Activated T-cell treated with anti-CD3 and anti-CD28 coated beads, Interleukin-2, amount 50 U/mL, for 72 hours (primary cell): ENCODE measurements around the gene ESPN. TPM values are rescaled to one million over a fixed set of nuclear protein-coding genes. Genes with fewer than 3 reads are reported as not detected.
"Not testable (repeated sequence)": the region's sequence is repeated elsewhere in the genome, so short reads cannot be mapped to it uniquely, and the experiment has no call there.

ENCODE experiments used
- ATAC-seq, 2 donors: fragments of 150-1000 bp; cut with Tn5 transposase; replicated peaks in 1 of 2; 2 replicates each; pipeline ENCODE4 v1.10.0; 2021; ENCODE audit warnings: moderate library complexity in 2 of 2, mild to moderate bottlenecking in 1 of 2
- DNase-seq, 2 donors: peaks; one replicate each; pipeline ENCODE4 v3.0.0; 2021 to 2022; ENCODE audit warnings: mixed read lengths in 1 of 2
- H3K27ac Mint-ChIP-seq: one replicate; pipeline ENCODE4 v1.8.0; 2022; ENCODE audit warnings: mild to moderate bottlenecking, moderate library complexity, mixed read lengths
- H3K27me3 Mint-ChIP-seq: one replicate; pipeline ENCODE4 v1.8.0; 2022; ENCODE audit warnings: low read depth, mixed read lengths
- H3K36me3 Mint-ChIP-seq, 2 donors: one replicate each; pipeline ENCODE4 v1.8.0; 2022; ENCODE audit warnings: mixed read lengths in 2 of 2, mild to moderate bottlenecking in 1 of 2; ENCODE audit not compliant: insufficient read depth in 2 of 2
- H3K4me1 Mint-ChIP-seq: one replicate; pipeline ENCODE4 v1.8.0; 2022; ENCODE audit warnings: low read depth, mixed read lengths
- H3K4me3 Mint-ChIP-seq, 2 donors: one replicate each; pipeline ENCODE4 v1.8.0; 2022; ENCODE audit warnings: mild to moderate bottlenecking in 2 of 2, mixed read lengths in 2 of 2, moderate library complexity in 2 of 2
- H3K9me3 Mint-ChIP-seq, 2 donors: one replicate each; pipeline ENCODE4 v1.8.0; 2022; ENCODE audit warnings: mixed read lengths in 2 of 2
- total RNA-seq, 2 donors: library from RNA; stranded (reverse); gene quantifications; one replicate each; pipeline ENCODE4 v1.2.3, GENCODE V29; 2022

Gene ESPN
- total RNA-seq, 2 donors from 2014 or later = 1.3 to 2.0 TPM

- H3K27ac Mint-ChIP-seq, H3K9me3 Mint-ChIP-seq, ATAC-seq, H3K27me3 Mint-ChIP-seq, DNase-seq, H3K36me3 Mint-ChIP-seq: not testable (repeated sequence)
- H3K4me3 Mint-ChIP-seq = peak overlapping the region; percentile 50 to 87
- H3K4me1 Mint-ChIP-seq = peaks cover 33% of the 10 kb centered on the region
Observed at GRCh38 chr1:6395130-6395529, 29.4 kb upstream of the ESPN start.

- not testable (repeated sequence) for DNase-seq, ATAC-seq, H3K4me3 Mint-ChIP-seq, H3K27me3 Mint-ChIP-seq, H3K27ac Mint-ChIP-seq, H3K36me3 Mint-ChIP-seq, H3K9me3 Mint-ChIP-seq
- peaks cover 30% of the 10 kb centered on the region for H3K4me1 Mint-ChIP-seq
Observed at GRCh38 chr1:6395781-6396244, 28.8 kb upstream of the ESPN start.

- no peak for ATAC-seq
- DNase-seq = no peak
- H3K27me3 Mint-ChIP-seq = no peaks in the 10 kb centered on the region
- no peak overlapping the region for H3K27ac Mint-ChIP-seq
- no peaks in the 10 kb centered on the region for H3K36me3 Mint-ChIP-seq
- no peaks in the 10 kb centered on the region for H3K9me3 Mint-ChIP-seq
- peaks cover 21% of the 10 kb centered on the region for H3K4me1 Mint-ChIP-seq
- no peak overlapping the region for H3K4me3 Mint-ChIP-seq
Observed at GRCh38 chr1:6396998-6397397, 27.6 kb upstream of the ESPN start.

- Mint-ChIP-seq H3K9me3 (no peaks in the 10 kb centered on the region), H3K27ac (no peak overlapping the region), H3K4me1 (peaks cover 16% of the 10 kb centered on the region), H3K4me3 (no peak overlapping the region), H3K36me3 (no peaks in the 10 kb centered on the region), H3K27me3 (no peaks in the 10 kb centered on the region)
- ATAC-seq (no peak), DNase-seq (no peak)
Observed at GRCh38 chr1:6397844-6398441, 26.6 kb upstream of the ESPN start.

- ATAC-seq = no peak
- Mint-ChIP-seq H3K4me3 (no peak overlapping the region), H3K4me1 (peaks cover 15% of the 10 kb centered on the region), H3K9me3 (no peaks in the 10 kb centered on the region), H3K27me3 (no peaks in the 10 kb centered on the region), H3K27ac (no peak overlapping the region), H3K36me3 (no peaks in the 10 kb centered on the region)
- no peak for DNase-seq
Observed at GRCh38 chr1:6399294-6399693, 25.3 kb upstream of the ESPN start.

GRCh38 chr1:6401673-6402072 is 22.9 kb upstream of the ESPN start:
- Mint-ChIP-seq H3K9me3 (no peaks in the 10 kb centered on the region), H3K4me1 (peaks cover 5% of the 10 kb centered on the region), H3K36me3 (no peaks in the 10 kb centered on the region), H3K27me3 (peaks cover 10% of the 10 kb centered on the region), H3K27ac (no peak overlapping the region), H3K4me3 (no peak overlapping the region)
- DNase-seq (no peak), ATAC-seq (no peak)

- ATAC-seq (no peak), DNase-seq (no peak)
- Mint-ChIP-seq H3K9me3 (no peaks in the 10 kb centered on the region), H3K36me3 (no peaks in the 10 kb centered on the region), H3K4me1 (peaks cover 5% of the 10 kb centered on the region), H3K4me3 (no peak overlapping the region), H3K27me3 (peaks cover 22% of the 10 kb centered on the region), H3K27ac (no peak overlapping the region)
Observed at GRCh38 chr1:6408023-6408422, 16.6 kb upstream of the ESPN start.

GRCh38 chr1:6409053-6409452 is 15.5 kb upstream of the ESPN start:
- Mint-ChIP-seq H3K36me3 (no peaks in the 10 kb centered on the region), H3K4me1 (peaks cover 2% of the 10 kb centered on the region), H3K27ac (no peak overlapping the region), H3K4me3 (no peak overlapping the region), H3K9me3 (no peaks in the 10 kb centered on the region), H3K27me3 (peaks cover 26% of the 10 kb centered on the region)
- DNase-seq (no peak), ATAC-seq (no peak)

- ATAC-seq (no peak), DNase-seq (no peak)
- no peak overlapping the region for H3K4me3 Mint-ChIP-seq
- H3K27me3 Mint-ChIP-seq = peaks cover 32% of the 10 kb centered on the region
- peaks cover 7% of the 10 kb centered on the region for H3K4me1 Mint-ChIP-seq
- no peak overlapping the region for H3K27ac Mint-ChIP-seq
- no peaks in the 10 kb centered on the region for H3K36me3 Mint-ChIP-seq
- H3K9me3 Mint-ChIP-seq = no peaks in the 10 kb centered on the region
Observed at GRCh38 chr1:6409733-6410132, 14.8 kb upstream of the ESPN start.

- no peak for DNase-seq
- no peak overlapping the region for H3K27ac Mint-ChIP-seq
- no peaks in the 10 kb centered on the region for H3K9me3 Mint-ChIP-seq
- H3K4me1 Mint-ChIP-seq = peaks cover 12% of the 10 kb centered on the region
- ATAC-seq = no peak
- H3K4me3 Mint-ChIP-seq = no peak overlapping the region
- H3K36me3 Mint-ChIP-seq = no peaks in the 10 kb centered on the region
- peaks cover 30% of the 10 kb centered on the region for H3K27me3 Mint-ChIP-seq
Observed at GRCh38 chr1:6410248-6410893, 14.2 kb upstream of the ESPN start.

GRCh38 chr1:6412896-6413295 is 11.7 kb upstream of the ESPN start:
- Mint-ChIP-seq H3K27me3 (peaks cover 45% of the 10 kb centered on the region), H3K9me3 (no peaks in the 10 kb centered on the region), H3K27ac (no peak overlapping the region), H3K36me3 (no peaks in the 10 kb centered on the region), H3K4me3 (no peak overlapping the region), H3K4me1 (peaks cover 21% of the 10 kb centered on the region)
- DNase-seq = no peak
- no peak for ATAC-seq

- H3K27ac Mint-ChIP-seq = no peak overlapping the region
- H3K27me3 Mint-ChIP-seq = peaks cover 49% of the 10 kb centered on the region
- DNase-seq = peak; percentile 61 to 73
- ATAC-seq = peak; percentile 90 to 94
- peak overlapping the region; percentile 58 to 72 for H3K4me3 Mint-ChIP-seq
- H3K36me3 Mint-ChIP-seq = no peaks in the 10 kb centered on the region
- peaks cover 21% of the 10 kb centered on the region for H3K4me1 Mint-ChIP-seq
- H3K9me3 Mint-ChIP-seq = no peaks in the 10 kb centered on the region
Observed at GRCh38 chr1:6414443-6414844, 10.1 kb upstream of the ESPN start.

- Mint-ChIP-seq H3K27ac (no peak overlapping the region), H3K4me3 (peak overlapping the region; percentile 58 to 72), H3K36me3 (no peaks in the 10 kb centered on the region), H3K27me3 (peaks cover 49% of the 10 kb centered on the region), H3K9me3 (no peaks in the 10 kb centered on the region), H3K4me1 (peaks cover 21% of the 10 kb centered on the region)
- ATAC-seq (no peak), DNase-seq (no peak)
Observed at GRCh38 chr1:6414881-6415626, 9.5 kb upstream of the ESPN start.
